PC-3 (cell line): ENCODE data around the gene FGF1. TPM values are rescaled to one million over a fixed set of nuclear protein-coding genes. Genes with fewer than 3 reads are reported as not detected.

Source experiments
- ATAC-seq: fragments of 200-7000 bp; cut with Tn5 transposase; 2 replicates; pipeline ENCODE4 v1.9.1; 2020; ENCODE audit warnings: mild to moderate bottlenecking, moderate library complexity
- BruUV-seq: library from RNA; stranded (reverse); fragments of 400-500 nt; replicated peaks from 2 replicates; lab custom pipeline; 2021; lab: Mats Ljungman, UMichigan
- CTCF ChIA-PET: fragments of 300-600 bp; sonication (Branson Sonifier 250); formaldehyde crosslinking; loops from one replicate; lab custom pipeline; 2022; ENCODE audit warnings: antibody characterized with exemption; lab: Charles Lee
- POLR2A ChIA-PET: fragments of 300-600 bp; sonication (Branson Sonifier 250); formaldehyde crosslinking; loops from one replicate; lab custom pipeline; 2022; ENCODE audit warnings: antibody characterized with exemption; ENCODE audit not compliant: unreplicated experiment; lab: Charles Lee
- DNase-seq: peaks from one replicate; pipeline ENCODE4 v3.0.0-alpha.2; 2015
- H2AFZ ChIP-seq: fragments of 300-600 bp; sonication (generic); 2 replicates; pipeline ENCODE4 v1.6.0; 2016; ENCODE audit warnings: antibody characterized with exemption, low read length
- H3F3A ChIP-seq: fragments of 300-600 bp; sonication (generic); one replicate; pipeline ENCODE4 v1.6.0; 2017; ENCODE audit warnings: antibody characterized with exemption, low read length, control low read depth, mild to moderate bottlenecking; ENCODE audit not compliant: unreplicated experiment
- H3K27ac ChIP-seq: fragments of 300-600 bp; sonication (generic); 2 replicates; pipeline ENCODE4 v1.5.1; 2016; ENCODE audit warnings: mild to moderate bottlenecking, low read length
- H3K27me3 ChIP-seq: fragments of 300-600 bp; sonication (generic); 2 replicates; pipeline ENCODE4 v1.6.1; 2016; ENCODE audit warnings: low read length, mixed read lengths
- H3K36me3 ChIP-seq: fragments of 300-600 bp; sonication (generic); 2 replicates; pipeline ENCODE4 v1.6.1; 2016; ENCODE audit warnings: low read depth, mixed run types, low read length, mixed read lengths
- H3K4me1 ChIP-seq: fragments of 300-600 bp; sonication (generic); 2 replicates; pipeline ENCODE4 v1.5.1; 2016; ENCODE audit warnings: low read length; ENCODE audit not compliant: insufficient read depth
- H3K4me2 ChIP-seq: fragments of 300-600 bp; sonication (generic); 2 replicates; pipeline ENCODE4 v1.6.0; 2016; ENCODE audit warnings: low read length
- H3K4me3 ChIP-seq: fragments of 300-600 bp; sonication (generic); 2 replicates; pipeline ENCODE4 v1.5.1; 2016; ENCODE audit warnings: mild to moderate bottlenecking, low read length, mixed read lengths
- H3K79me2 ChIP-seq: fragments of 300-600 bp; sonication (generic); 2 replicates; pipeline ENCODE4 v1.6.1; 2017; ENCODE audit warnings: low read length, mixed read lengths
- H3K9ac ChIP-seq: fragments of 300-600 bp; sonication (generic); 2 replicates; pipeline ENCODE4 v1.6.0; 2016; ENCODE audit warnings: mild to moderate bottlenecking, low read length
- H3K9me2 ChIP-seq: fragments of 300-600 bp; sonication (generic); replicated peaks from 2 replicates; pipeline ENCODE4 v1.6.1; 2016; ENCODE audit warnings: mixed run types, low read length, mixed read lengths
- H3K9me3 ChIP-seq: fragments of 300-600 bp; sonication (generic); 2 replicates; pipeline ENCODE4 v1.6.1; 2016; ENCODE audit warnings: low read length, mixed read lengths
- H4K20me1 ChIP-seq: fragments of 300-600 bp; sonication (generic); 2 replicates; pipeline ENCODE4 v1.6.1; 2016; ENCODE audit warnings: low read length, mixed read lengths
- EZH2 ChIP-seq: fragments of 300-600 bp; sonication (generic); IDR thresholded peaks from one replicate; pipeline ENCODE4 v1.6.1; 2017; ENCODE audit warnings: antibody characterized with exemption, mild to moderate bottlenecking, low read length; ENCODE audit not compliant: unreplicated experiment
- EZH2phosphoT487 ChIP-seq: fragments of 300-600 bp; sonication (generic); IDR thresholded peaks from 2 replicates; pipeline ENCODE4 v1.6.1; 2018; ENCODE audit warnings: mild to moderate bottlenecking, antibody characterized with exemption, low read length, borderline replicate concordance
- intact Hi-C: fragments of 100-400 bp; cut with micrococcal nuclease; formaldehyde crosslinking; loops from 2 replicates; pipeline ENCODE4 v1.9.0; 2023
- total RNA-seq: library from RNA; depleted of rRNA; stranded (reverse); fragments of >200 nt; gene quantifications from 2 replicates; pipeline ENCODE4 v1.2.3, GENCODE V29; 2014
- TF ChIP-seq, protein P1 (sequence below): fragments of 300-600 bp; sonication (generic); conservative IDR thresholded peaks from 2 replicates; pipeline ENCODE4 v1.5.1; 2017; ENCODE audit warnings: antibody characterized with exemption, low read depth, mild to moderate bottlenecking, low read length

FGF1 gene
- total RNA-seq, 1 experiment from 2014 or later, result 1.5 TPM

DNA sequence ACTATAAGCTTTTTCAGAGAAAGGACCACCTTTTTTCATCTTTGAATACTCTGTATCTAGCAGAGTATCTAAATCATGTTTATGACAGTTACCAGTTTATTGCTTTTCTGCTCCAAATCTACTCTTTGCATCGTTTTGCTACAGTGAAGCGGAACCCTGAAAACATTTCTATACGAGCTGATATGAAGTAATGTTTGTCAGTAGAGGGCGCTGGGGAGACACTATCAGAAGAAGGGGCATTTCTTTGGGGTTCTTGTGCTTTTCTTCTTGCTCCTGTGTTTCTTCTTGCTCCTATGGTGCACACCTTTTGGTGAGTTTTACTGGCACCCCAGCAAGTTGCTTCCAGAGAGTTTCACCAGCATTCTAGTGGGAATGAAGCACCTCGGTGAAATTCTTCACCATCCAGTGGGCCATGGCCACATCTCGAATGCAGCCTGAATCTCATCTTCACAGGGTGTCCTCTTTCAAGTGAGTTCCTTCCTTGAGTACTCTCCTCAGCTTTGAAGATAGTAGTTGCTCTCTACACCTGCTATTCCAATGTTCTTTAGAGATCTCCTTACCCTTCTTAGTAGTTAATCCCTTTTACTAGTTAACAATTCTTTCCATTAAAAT, 98.4 kb downstream of the FGF1 start:
- ChIA-PET CTCF (interaction anchor here (0.5 to 1.0 kb wide), 3 partner anchors 37 to 626 kb away, joined by 3 to 4 read pairs (median 4); no protein-coding TSS in a partner anchor), POLR2A (no interaction called here)
- Histone ChIP-seq H3K4me3 (no peak overlapping the region), H3K4me2 (no peak overlapping the region), H3K27me3 (no peaks in the 10 kb centered on the region), H3K27ac (no peak overlapping the region), H3K36me3 (no peaks in the 10 kb centered on the region), H3K79me2 (no peaks in the 10 kb centered on the region), H3K4me1 (no peaks in the 10 kb centered on the region), H2AFZ (no peak overlapping the region), H3F3A (no peaks in the 10 kb centered on the region), H3K9me3 (no peaks in the 10 kb centered on the region), H3K9me2 (no peaks in the 10 kb centered on the region), H3K9ac (no peak overlapping the region), H4K20me1 (no peaks in the 10 kb centered on the region)
- ATAC-seq (peak; percentile 33; the same call in 1 of the 2 replicates), DNase-seq (peak; percentile 63)
- BruUV-seq, result no TSS peak
- TF ChIP-seq EZH2 (no peak), EZH2phosphoT487 (no peak)
- TF ChIP-seq, protein P1, sequence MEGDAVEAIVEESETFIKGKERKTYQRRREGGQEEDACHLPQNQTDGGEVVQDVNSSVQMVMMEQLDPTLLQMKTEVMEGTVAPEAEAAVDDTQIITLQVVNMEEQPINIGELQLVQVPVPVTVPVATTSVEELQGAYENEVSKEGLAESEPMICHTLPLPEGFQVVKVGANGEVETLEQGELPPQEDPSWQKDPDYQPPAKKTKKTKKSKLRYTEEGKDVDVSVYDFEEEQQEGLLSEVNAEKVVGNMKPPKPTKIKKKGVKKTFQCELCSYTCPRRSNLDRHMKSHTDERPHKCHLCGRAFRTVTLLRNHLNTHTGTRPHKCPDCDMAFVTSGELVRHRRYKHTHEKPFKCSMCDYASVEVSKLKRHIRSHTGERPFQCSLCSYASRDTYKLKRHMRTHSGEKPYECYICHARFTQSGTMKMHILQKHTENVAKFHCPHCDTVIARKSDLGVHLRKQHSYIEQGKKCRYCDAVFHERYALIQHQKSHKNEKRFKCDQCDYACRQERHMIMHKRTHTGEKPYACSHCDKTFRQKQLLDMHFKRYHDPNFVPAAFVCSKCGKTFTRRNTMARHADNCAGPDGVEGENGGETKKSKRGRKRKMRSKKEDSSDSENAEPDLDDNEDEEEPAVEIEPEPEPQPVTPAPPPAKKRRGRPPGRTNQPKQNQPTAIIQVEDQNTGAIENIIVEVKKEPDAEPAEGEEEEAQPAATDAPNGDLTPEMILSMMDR, result peak; percentile 73
- intact Hi-C loops, result no loop called here

DNA sequence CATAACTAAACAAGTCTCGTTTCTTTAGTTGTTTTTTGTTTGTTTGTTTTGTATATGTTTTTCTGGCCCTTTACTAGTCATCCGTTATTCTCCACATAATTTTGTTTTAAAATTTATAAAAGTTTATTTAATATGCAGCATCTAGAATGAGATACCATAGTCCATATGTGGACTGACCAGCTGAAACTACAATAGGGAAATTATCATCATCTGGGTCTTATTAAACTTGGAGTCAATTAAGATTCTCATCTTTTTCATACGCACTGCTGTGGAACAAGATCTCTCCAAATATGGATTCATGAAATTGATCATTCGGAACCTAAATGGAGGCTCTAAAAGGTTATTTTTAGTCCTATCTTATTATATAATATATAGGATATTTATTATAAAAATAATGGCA, 99.3 kb downstream of the FGF1 start:
- Histone ChIP-seq H3K4me1 (no peaks in the 10 kb centered on the region), H3K27ac (no peak overlapping the region), H4K20me1 (no peaks in the 10 kb centered on the region), H3K9me2 (no peaks in the 10 kb centered on the region), H3K9ac (no peak overlapping the region), H3K4me3 (no peak overlapping the region), H3K4me2 (no peak overlapping the region), H3K9me3 (no peaks in the 10 kb centered on the region), H3F3A (no peaks in the 10 kb centered on the region), H3K79me2 (no peaks in the 10 kb centered on the region), H3K36me3 (no peaks in the 10 kb centered on the region), H3K27me3 (no peaks in the 10 kb centered on the region), H2AFZ (no peak overlapping the region)
- ChIA-PET CTCF (interaction anchor here (0.7 kb wide), 1 partner anchor 873 kb away, joined by 3 read pairs; no protein-coding TSS in a partner anchor), POLR2A (no interaction called here)
- DNase-seq (no peak), ATAC-seq (no peak)
- intact Hi-C loops, result no loop called here
- TF ChIP-seq EZH2phosphoT487 (no peak), EZH2 (no peak)
- TF ChIP-seq, protein P1, result no peak
- no TSS peak for BruUV-seq

DNA sequence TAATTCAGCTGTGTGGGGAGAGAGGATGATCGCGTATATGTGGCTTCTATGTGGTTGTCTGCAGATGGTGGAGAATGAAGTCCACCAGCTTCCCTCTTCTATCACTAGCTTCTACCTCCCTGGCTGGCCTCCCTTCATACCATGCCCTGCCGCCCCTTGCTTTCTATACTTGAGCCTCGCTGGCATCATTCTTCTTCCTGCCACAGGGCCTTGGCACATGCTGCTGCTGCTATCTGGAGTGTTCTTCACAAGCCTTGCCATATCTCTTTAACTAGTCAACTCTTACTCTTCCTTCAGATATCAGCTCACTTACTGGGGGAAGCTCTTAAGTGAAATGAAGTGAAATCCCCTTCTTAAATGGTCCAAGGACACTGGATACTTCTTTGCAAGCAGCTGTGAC, 100.4 kb downstream of the FGF1 start:
- CTCF ChIA-PET, result no interaction called here
- Histone ChIP-seq H3K9ac (no peak overlapping the region), H3K27me3 (no peaks in the 10 kb centered on the region), H3K79me2 (no peaks in the 10 kb centered on the region), H3K4me2 (no peak overlapping the region), H3K9me2 (no peaks in the 10 kb centered on the region), H3K4me1 (no peaks in the 10 kb centered on the region), H3K9me3 (no peaks in the 10 kb centered on the region), H3K36me3 (no peaks in the 10 kb centered on the region), H3F3A (no peaks in the 10 kb centered on the region), H3K4me3 (no peak overlapping the region), H4K20me1 (no peaks in the 10 kb centered on the region), H3K27ac (no peak overlapping the region), H2AFZ (no peak overlapping the region)
- BruUV-seq, result no TSS peak
- intact Hi-C loops, result no loop called here
- POLR2A ChIA-PET, result no interaction called here
- TF ChIP-seq EZH2phosphoT487 (no peak), EZH2 (no peak)
- TF ChIP-seq, protein P1, result no peak
- no peak for ATAC-seq
- no peak for DNase-seq
